Dendritic cell treated with granulocyte-macrophage colony-stimulating factor and Interleukin-4, amounts not matched to agents 40 ng/mL and 50 ng/mL, for 4 days (primary cell): Measurements from ENCODE around the gene PRDM12.

Experiments used
- H3K27ac Mint-ChIP-seq: one replicate; pipeline ENCODE4 v1.8.0; 2022; ENCODE audit warnings: mild to moderate bottlenecking, mixed read lengths
- H3K27me3 Mint-ChIP-seq: one replicate; pipeline ENCODE4 v1.8.0; 2022; ENCODE audit warnings: mild to moderate bottlenecking, mixed read lengths
- H3K36me3 Mint-ChIP-seq: one replicate; pipeline ENCODE4 v1.8.0; 2022; ENCODE audit warnings: low read depth, mixed read lengths
- H3K4me1 Mint-ChIP-seq: one replicate; pipeline ENCODE4 v1.8.0; 2022; ENCODE audit warnings: low read depth, mixed read lengths
- H3K4me3 Mint-ChIP-seq: one replicate; pipeline ENCODE4 v1.8.0; 2022; ENCODE audit warnings: mild to moderate bottlenecking, moderate library complexity, mixed read lengths
- H3K9me3 Mint-ChIP-seq: one replicate; pipeline ENCODE4 v1.8.0; 2022; ENCODE audit warnings: mixed read lengths
- intact Hi-C: fragments of 100-400 bp; cut with micrococcal nuclease; formaldehyde crosslinking; loops from one replicate; pipeline ENCODE4 v1.15.0; 2022

The PRDM12 gene

DNA sequence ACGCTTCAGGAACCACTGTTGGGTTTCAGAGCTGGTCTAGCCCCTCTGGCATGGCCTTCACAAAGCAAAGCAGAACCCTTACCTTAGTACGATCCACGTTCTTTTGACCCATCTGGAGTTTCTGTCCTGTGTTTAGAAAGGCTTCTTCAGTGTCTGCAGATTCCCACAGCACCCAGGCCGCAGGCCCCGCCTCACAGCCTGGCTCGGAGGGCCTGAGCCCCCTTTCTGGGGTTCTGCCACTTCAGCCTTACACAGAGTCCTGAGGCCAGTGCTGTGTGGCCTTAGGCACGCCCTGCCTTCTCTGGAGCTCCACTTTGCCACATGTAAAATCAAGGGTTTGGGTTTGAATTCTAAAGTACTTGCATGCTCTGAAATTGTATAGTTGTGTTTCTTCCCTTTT, 31.6 kb upstream of the PRDM12 start:
- Mint-ChIP-seq H3K9me3 (no peaks in the 10 kb centered on the region), H3K4me3 (no peak overlapping the region), H3K27ac (no peak overlapping the region), H3K36me3 (peaks cover 92% of the 10 kb centered on the region), H3K4me1 (no peaks in the 10 kb centered on the region), H3K27me3 (no peaks in the 10 kb centered on the region)
- intact Hi-C loops, result no loop called here

DNA sequence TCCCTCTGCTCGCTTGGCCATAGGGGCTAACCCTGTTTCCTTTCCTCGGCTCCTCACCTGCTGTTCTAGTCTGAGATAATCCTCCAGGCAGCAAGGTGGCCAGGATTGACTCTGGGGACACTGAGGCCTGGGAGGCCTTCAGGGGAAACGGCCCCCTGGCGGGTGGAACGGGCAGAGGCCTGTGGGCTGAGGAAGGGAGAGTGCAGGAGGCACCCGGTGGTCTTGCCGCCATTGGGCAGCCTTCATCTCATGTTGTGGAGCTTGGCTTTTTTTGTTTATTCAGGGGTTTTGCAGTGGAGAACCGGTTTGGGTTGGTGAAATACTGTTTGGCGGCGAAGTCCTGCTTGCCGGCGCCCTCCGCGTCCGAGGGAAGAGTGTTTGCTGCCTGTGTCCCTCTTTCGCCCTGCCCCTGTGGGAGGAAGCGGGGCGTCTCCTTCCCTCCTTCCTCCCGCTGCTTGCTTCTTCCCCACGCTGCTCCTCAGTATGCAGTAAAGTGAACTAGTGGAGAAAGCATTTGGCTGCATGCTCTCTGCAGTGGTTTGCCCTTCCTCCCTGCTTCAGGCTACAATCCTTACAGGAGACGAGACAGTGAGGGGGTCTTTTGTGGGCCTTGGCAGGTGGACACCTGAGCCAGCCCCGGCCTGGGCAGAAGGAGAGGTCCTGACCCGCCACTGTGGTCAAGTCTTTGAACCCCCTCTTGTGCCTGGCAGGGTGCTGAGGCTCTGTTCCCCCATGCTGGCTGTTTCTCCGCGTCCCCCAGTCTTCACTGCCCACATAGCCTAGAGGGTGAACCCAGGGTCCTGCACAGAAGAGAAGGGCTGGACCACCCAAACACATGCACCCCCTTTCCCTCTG, 30.8 kb upstream of the PRDM12 start:
- Mint-ChIP-seq H3K27ac (no peak overlapping the region), H3K9me3 (no peaks in the 10 kb centered on the region), H3K4me1 (no peaks in the 10 kb centered on the region), H3K27me3 (no peaks in the 10 kb centered on the region), H3K36me3 (peaks cover 93% of the 10 kb centered on the region), H3K4me3 (no peak overlapping the region)
- intact Hi-C loops, result no loop called here

DNA sequence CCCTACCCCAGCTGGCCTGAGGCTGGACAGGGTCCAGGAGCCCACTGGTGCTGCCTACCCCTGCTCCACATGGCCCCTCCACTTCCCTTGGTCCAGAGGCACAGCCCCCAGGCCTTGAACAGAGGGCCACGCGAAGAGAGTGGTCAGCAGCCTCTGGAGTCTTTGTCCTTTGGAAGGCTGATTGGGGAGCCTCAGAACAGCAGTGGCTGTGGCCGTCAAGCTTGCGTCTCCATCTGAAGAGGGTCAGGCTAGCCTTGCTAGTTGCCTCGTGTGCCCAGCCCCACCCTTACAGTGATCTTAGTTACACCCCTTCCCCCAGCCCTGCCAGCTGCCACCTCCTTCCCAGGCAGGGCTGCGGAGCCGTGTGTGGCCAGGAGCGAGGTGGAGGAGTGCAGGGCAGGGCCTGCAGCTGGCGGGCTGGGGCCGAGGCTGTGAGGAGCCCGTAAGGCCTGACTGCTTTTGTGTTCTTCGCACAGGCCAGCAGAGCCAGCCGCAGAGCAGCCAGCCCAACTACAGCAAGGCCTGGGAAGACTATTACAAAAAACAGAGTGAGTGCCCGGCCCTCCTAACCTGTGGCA, 30.1 kb upstream of the PRDM12 start:
- Mint-ChIP-seq H3K36me3 (peaks cover 95% of the 10 kb centered on the region), H3K9me3 (no peaks in the 10 kb centered on the region), H3K27ac (no peak overlapping the region), H3K4me1 (no peaks in the 10 kb centered on the region), H3K4me3 (no peak overlapping the region), H3K27me3 (no peaks in the 10 kb centered on the region)
- intact Hi-C loops, result no loop called here

DNA sequence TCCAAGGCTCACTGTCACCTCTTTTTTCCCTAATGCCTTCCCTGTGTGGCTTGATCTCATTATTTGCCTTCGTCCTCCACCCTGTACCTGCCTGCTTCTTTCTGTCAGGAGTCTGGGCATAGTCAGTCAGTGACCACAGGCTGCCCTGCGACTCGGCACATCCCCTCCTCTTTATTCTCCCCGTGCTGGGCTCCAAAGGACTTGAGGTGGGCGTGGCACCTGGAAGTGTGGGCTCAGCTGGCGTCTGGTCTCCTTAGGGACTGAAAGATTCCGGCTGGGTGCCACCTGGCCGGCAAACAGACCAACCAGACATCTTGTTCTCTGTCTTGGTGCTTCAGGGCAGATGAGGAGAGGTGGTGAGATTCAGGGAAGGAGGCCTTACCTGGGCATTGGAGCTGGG, 29.6 kb upstream of the PRDM12 start:
- Mint-ChIP-seq H3K27ac (no peak overlapping the region), H3K9me3 (no peaks in the 10 kb centered on the region), H3K27me3 (no peaks in the 10 kb centered on the region), H3K4me1 (no peaks in the 10 kb centered on the region), H3K36me3 (peaks cover 90% of the 10 kb centered on the region), H3K4me3 (no peak overlapping the region)
- intact Hi-C loops, result no loop called here

DNA sequence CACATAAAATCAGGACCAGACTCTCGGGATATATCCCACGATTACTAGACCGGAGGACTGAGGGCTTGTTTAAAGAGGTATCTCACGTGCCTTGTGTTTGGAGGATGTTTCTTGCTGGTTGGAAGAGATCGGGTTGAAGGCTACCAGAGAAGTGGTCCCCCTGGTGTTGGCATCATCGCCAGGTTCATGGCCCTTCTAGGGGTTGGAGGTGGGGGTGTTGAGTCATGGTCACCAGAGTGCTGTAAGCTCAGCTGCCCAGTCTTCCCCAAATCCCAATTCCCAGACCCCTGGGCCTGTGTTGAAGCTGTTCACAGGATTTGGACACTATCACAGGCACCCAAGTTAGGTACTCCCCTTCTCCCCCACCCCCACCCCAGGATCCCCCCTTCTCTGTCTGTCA, 29.1 kb upstream of the PRDM12 start:
- no peaks in the 10 kb centered on the region for H3K4me1 Mint-ChIP-seq
- no peak overlapping the region for H3K27ac Mint-ChIP-seq
- peaks cover 85% of the 10 kb centered on the region for H3K36me3 Mint-ChIP-seq
- no peak overlapping the region for H3K4me3 Mint-ChIP-seq
- no peaks in the 10 kb centered on the region for H3K9me3 Mint-ChIP-seq
- intact Hi-C loops, result no loop called here
- no peaks in the 10 kb centered on the region for H3K27me3 Mint-ChIP-seq

DNA sequence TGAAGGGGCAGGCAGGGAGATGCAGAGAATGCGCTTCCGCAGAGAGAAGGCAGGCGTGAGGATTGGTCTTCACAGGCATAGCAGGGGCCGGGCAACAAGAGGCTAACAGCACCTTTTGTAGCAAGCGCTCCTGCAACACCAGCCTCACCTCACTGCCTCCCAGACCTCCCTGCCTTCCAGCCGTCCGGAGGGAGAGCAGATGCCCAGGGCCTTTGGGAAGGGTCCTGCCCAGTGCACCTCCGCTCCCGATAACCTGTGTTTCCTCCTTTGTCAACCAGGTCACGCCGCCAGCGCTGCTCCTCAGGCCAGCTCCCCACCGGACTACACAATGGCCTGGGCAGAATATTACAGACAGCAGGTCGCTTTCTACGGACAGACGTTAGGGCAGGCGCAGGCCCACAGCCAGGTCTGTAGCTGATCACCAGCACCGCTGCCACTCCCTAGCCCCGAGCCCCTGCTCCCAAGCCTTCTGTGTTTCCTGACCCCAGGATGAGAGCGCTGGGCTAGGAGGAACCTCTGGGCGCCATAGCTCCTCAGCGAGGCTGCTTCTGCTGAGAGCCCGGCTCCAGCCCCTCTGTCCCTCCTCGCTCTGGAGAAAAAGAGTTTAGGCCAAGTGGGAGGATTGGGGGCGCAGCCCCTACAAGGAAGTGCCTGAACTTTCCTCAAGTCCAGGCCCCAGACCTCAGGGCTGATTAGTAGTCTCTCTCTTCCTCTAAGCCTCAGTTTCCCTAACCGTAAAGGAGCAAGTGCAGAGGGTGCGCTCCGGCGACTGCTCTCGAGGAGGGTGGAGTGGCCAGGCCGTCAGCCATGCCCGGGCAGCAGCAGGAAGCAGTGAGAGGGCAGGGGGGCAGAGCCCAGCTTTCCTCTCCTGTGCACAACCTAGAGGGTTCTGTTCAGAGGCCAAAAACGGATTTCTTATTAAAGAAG, 28.4 kb upstream of the PRDM12 start:
- Mint-ChIP-seq H3K9me3 (no peaks in the 10 kb centered on the region), H3K4me1 (no peaks in the 10 kb centered on the region), H3K27ac (no peak overlapping the region), H3K27me3 (no peaks in the 10 kb centered on the region), H3K4me3 (no peak overlapping the region), H3K36me3 (peaks cover 78% of the 10 kb centered on the region)
- intact Hi-C loops, result no loop called here

DNA sequence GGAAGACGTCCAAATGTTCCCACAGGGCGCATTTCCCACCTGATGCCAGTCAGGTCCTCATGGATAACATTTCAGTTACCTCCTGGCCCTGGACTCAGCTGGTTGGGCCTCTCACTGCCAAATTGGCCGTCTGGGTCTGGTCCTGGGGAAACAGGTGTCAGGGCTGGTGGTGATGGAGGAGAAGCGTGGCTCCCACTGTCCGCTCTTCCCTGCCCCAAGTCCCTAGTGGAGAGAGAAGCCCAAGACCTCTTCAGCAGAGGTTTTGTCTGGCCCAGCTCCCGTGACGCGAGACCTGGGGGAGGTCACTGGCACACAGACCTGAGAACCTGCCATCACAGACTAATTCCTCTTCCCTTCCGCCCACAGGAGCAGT, 27.8 kb upstream of the PRDM12 start:
- no peak overlapping the region for H3K27ac Mint-ChIP-seq
- peaks cover 71% of the 10 kb centered on the region for H3K36me3 Mint-ChIP-seq
- no peak overlapping the region for H3K4me3 Mint-ChIP-seq
- H3K27me3 Mint-ChIP-seq, result no peaks in the 10 kb centered on the region
- no peaks in the 10 kb centered on the region for H3K9me3 Mint-ChIP-seq
- no peaks in the 10 kb centered on the region for H3K4me1 Mint-ChIP-seq
- intact Hi-C loops, result no loop called here

DNA sequence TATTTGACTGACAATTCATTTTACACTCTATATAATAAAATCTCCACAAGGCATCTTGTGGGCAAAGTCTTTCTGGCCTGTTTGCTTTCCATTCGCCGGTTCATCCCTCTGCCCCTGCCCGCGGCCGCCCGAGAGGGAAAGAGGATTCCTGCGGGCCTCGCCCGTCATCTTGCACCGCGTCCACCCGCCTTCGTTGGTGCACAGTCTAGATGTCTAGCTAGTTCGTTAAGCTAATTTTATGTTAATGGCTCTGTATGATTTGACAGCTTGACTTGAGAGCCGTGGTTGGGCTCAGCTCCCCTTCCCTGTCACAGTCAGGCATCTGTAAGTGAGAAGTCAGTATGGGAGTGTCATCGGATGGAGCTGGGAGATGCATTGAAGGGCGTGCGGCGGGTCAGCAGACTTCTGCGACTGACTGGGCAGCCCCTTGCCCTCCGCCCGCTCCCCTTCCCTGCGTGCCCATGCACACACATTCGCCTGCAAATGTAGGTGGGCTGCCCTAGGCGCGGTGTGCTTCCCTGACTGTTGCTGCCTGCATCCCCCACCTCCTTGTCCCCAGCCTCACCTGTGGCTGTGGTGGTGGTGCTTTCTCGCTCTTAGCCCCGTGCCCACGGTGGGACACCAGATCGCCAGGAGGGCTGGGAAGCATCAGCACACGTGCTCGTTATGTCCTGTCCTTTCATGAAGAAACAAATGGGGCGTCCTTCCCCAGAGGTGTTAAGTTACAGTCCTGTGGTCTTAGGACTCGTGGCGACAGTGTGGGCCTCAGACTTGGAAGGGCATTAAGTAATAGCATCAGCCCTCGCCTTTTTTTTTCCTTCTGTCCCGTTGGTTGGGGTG, 25.9 kb upstream of the PRDM12 start:
- intact Hi-C loops, result no loop called here
- H3K36me3 Mint-ChIP-seq, result peaks cover 53% of the 10 kb centered on the region
- H3K4me1 Mint-ChIP-seq, result no peaks in the 10 kb centered on the region
- H3K9me3 Mint-ChIP-seq, result no peaks in the 10 kb centered on the region
- H3K27ac Mint-ChIP-seq, result no peak overlapping the region
- H3K4me3 Mint-ChIP-seq, result no peak overlapping the region
- no peaks in the 10 kb centered on the region for H3K27me3 Mint-ChIP-seq

DNA sequence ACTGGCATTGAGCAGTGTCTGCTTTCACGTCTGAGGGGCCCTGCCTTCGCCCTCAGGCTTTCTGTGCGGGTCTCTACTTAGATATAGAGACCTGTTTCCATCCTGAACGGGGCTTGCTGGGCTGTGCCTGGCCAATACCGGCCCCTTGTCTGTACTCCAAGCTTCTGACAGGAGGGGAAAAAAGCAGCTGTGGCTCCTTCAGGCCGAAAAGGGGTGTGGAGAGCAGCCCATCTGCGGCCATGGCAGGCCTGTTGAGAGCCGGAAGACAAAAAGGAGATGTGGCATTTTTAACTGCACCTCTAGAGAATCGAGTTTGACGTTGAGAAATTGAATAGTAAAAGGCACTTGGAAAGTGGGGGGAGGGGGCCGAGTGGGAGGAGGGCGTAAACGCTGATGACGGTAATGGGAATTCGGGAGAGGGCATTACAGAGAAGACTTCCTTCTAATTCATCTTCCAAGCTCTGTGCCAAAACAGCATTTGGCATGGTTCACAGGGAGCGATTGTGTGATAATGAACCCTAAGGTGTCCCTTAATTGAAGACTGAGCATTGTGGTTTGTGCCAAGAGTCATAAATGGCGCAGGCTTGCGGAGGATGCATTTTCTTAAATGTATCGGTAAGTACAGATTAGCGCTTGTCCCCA, 25.1 kb upstream of the PRDM12 start:
- H3K36me3 Mint-ChIP-seq, result peaks cover 45% of the 10 kb centered on the region
- H3K4me1 Mint-ChIP-seq, result no peaks in the 10 kb centered on the region
- no peaks in the 10 kb centered on the region for H3K9me3 Mint-ChIP-seq
- H3K27me3 Mint-ChIP-seq, result no peaks in the 10 kb centered on the region
- no peak overlapping the region for H3K27ac Mint-ChIP-seq
- H3K4me3 Mint-ChIP-seq, result no peak overlapping the region
- intact Hi-C loops, result no loop called here

DNA sequence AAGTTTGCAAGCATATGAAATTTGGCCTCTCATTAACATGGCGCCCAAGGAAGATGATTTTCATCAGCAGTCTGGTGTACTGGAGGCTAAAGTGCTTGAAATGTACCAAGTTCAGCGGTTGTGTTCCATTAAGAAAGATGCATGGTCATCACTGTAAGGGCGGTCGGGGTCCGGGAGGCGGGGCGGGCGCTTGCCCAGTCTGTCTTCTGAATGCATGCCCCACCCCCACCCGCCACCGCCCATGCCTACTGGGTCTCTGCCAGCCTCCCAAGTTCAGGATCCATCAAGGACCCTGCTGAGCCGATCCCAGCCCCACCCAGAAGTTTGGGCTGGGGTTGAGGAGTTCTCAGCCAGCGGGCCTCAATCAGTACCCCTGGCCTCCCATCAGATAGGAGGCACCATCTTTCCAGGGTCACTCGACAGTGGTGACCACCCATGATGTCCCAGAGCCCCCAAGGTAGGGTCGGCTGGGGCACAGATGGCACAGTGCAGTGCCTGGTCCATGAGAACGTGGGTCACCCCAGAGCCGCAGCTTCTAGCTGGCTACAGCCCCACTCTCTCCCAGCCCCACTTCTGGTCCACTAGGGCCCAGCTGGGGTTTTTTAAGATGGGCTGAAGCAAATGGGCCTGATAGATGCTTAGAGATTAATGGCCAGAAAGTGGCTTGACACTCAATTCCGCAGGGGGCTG, 24.4 kb upstream of the PRDM12 start:
- Mint-ChIP-seq H3K4me3 (no peak overlapping the region), H3K27me3 (no peaks in the 10 kb centered on the region), H3K4me1 (no peaks in the 10 kb centered on the region), H3K36me3 (peaks cover 38% of the 10 kb centered on the region), H3K27ac (no peak overlapping the region), H3K9me3 (no peaks in the 10 kb centered on the region)
- intact Hi-C loops, result no loop called here

DNA sequence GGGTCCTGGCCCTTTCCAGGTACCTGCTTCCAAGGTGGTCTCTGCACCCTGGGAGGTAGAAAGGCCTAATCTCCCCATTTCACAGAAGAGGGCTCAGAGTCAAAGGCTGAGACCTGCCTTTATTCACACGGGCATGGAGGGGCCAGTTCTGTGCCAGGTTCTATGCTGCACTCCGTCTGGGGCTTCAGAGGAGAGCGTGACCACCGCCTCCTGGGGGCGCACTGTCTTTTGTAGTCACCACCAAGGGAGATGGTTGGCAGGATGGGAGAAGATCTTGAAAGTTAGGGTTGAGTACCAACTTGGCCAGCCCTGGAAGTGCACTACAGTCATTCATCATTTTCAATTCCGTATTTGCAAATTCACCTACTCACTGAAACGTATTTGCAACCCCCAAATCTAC, 23.7 kb upstream of the PRDM12 start:
- Mint-ChIP-seq H3K27ac (no peak overlapping the region), H3K4me3 (no peak overlapping the region), H3K9me3 (no peaks in the 10 kb centered on the region), H3K36me3 (peaks cover 31% of the 10 kb centered on the region), H3K27me3 (peaks cover under 1% of the 10 kb centered on the region), H3K4me1 (no peaks in the 10 kb centered on the region)
- intact Hi-C loops, result no loop called here

DNA sequence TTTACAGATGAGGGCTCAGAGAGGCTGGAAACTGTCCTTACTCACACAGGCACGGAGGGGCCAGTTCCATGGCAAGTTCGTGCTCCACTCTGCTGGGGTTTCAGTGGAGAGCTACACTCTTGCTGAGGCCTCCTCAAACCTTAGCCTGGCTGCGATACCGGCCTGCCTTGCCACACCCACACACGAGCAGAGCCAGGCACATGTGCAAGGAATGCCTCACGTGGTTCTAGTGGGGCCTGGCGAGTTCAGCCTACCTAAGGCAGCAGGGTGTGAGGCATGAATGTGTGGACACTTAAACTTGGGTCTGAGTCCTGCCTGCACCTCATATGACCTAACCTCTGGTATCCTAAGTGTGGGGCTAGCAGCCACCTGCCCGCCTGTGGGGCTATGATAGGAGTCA, 21.5 kb upstream of the PRDM12 start:
- intact Hi-C loops, result no loop called here
- no peaks in the 10 kb centered on the region for H3K4me1 Mint-ChIP-seq
- H3K27ac Mint-ChIP-seq, result no peak overlapping the region
- H3K9me3 Mint-ChIP-seq, result no peaks in the 10 kb centered on the region
- peaks cover 9% of the 10 kb centered on the region for H3K27me3 Mint-ChIP-seq
- no peak overlapping the region for H3K4me3 Mint-ChIP-seq
- H3K36me3 Mint-ChIP-seq, result peaks cover 13% of the 10 kb centered on the region

DNA sequence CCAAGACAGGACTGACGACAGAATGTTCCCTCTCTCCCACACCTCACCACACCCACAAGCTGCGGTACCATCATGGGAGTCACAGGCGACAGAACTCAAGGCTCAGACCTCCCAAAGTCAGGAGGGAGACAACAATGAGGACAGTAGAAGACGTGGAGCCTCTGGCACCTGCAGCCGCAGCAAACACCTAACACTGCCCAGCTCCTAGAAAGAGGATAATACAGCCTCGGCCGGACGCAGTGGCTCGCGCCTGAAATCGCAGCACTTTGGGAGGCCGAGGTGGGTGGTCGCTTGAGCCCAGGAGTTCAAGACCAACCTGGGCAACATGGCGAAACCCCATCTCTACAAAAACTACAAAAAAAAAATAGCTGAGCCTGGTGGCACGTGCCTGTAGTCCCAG, 13.2 kb upstream of the PRDM12 start:
- H3K27ac Mint-ChIP-seq, result no peak overlapping the region
- no peak overlapping the region for H3K4me3 Mint-ChIP-seq
- no peaks in the 10 kb centered on the region for H3K4me1 Mint-ChIP-seq
- H3K36me3 Mint-ChIP-seq, result no peaks in the 10 kb centered on the region
- no peaks in the 10 kb centered on the region for H3K9me3 Mint-ChIP-seq
- peaks cover 55% of the 10 kb centered on the region for H3K27me3 Mint-ChIP-seq
- intact Hi-C loops, result no loop called here
